Choroid plexus epithelial cell (primary cell): Measurements from ENCODE around the gene OR2F2.

Experiments
- DNase-seq: peaks from one replicate; pipeline ENCODE4 v3.0.0-alpha.2; 2010; ENCODE audit warnings: low read depth
- H3K4me3 ChIP-seq: 2 replicates; pipeline ENCODE4 v1.5.1; 2011; ENCODE audit warnings: low read depth, mild to moderate bottlenecking, control low read depth, low read length, moderate library complexity
- CTCF ChIP-seq: conservative IDR thresholded peaks from 2 replicates; pipeline ENCODE4 v1.5.1; 2011; ENCODE audit warnings: low read depth, mild to moderate bottlenecking, control low read depth, inconsistent platforms, low read length, moderate library complexity

OR2F2 gene

GRCh38 chr7:143978585-143978984, 43.6 kb downstream of the OR2F2 start:
- TF ChIP-seq CTCF, result no peak
- peak; percentile 61 for DNase-seq
- H3K4me3 ChIP-seq, result no peak overlapping the region

- no peak overlapping the region for H3K4me3 ChIP-seq
- no peak for TF ChIP-seq CTCF
- peak; percentile 82 for DNase-seq
These were observed 44.3 kb downstream of the OR2F2 start for GRCh38 chr7:143979359-143979758.

- DNase-seq, result no peak
- TF ChIP-seq CTCF, result no peak
- no peak overlapping the region for H3K4me3 ChIP-seq
These were observed 45.0 kb downstream of the OR2F2 start for GRCh38 chr7:143979998-143980397.

- TF ChIP-seq CTCF, result no peak
- no peak for DNase-seq
- H3K4me3 ChIP-seq, result no peak overlapping the region
These were observed 45.9 kb downstream of the OR2F2 start for GRCh38 chr7:143980746-143981510.

- no peak overlapping the region for H3K4me3 ChIP-seq
- no peak for TF ChIP-seq CTCF
- no peak for DNase-seq
These were observed 48.9 kb downstream of the OR2F2 start for GRCh38 chr7:143983960-143984359.
